Activated T-cell treated with anti-CD3 and anti-CD28 coated beads, Interleukin-2, amount 50 U/mL, for 48 hours (primary cell): ENCODE data around the gene SPEM2.

Experiments
- DNase-seq, 2 experiments: peaks; one replicate each; pipeline ENCODE4 v3.0.0-alpha.2; 2020

The SPEM2 gene

DNA sequence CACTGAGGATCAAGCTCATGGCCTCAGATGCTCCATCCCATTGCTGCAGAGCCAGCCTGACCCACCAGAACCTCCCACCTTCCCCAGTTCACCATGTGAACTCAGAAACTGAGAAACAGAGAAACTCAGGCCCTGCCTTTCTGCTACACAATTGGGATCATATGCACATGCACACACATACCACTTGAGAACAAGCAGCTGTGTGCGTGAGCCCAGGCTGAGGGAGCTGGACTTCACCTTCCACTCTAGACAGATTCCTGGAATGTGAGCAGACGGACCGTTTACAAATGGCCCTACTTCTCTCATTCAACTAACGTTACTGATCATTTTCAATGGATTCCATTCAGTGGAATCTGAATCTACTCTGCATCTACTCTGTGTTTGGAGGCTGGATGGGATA lies 1.7 kb upstream of the SPEM2 start:
- no peak for DNase-seq

DNA sequence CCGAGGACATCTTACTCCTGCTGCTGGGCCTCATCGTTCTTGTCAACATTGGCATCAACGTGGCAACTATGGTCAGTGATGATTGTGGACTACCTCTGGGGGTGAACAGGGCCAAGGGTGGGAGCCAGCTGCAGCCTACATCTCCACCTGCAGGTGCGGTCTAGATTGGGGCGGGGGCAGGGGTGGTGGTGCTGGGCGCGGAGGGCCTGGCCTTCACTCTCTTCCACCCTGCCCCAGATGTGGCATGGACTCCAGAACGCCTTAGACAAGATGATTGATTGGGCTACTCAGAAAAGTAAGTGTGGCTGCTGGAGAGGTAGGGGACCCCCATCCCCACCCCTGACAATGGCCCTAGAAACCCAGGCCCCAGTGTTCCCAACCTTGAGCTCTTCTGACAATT lies 340 bp downstream of the SPEM2 start:
- no peak for DNase-seq

DNA sequence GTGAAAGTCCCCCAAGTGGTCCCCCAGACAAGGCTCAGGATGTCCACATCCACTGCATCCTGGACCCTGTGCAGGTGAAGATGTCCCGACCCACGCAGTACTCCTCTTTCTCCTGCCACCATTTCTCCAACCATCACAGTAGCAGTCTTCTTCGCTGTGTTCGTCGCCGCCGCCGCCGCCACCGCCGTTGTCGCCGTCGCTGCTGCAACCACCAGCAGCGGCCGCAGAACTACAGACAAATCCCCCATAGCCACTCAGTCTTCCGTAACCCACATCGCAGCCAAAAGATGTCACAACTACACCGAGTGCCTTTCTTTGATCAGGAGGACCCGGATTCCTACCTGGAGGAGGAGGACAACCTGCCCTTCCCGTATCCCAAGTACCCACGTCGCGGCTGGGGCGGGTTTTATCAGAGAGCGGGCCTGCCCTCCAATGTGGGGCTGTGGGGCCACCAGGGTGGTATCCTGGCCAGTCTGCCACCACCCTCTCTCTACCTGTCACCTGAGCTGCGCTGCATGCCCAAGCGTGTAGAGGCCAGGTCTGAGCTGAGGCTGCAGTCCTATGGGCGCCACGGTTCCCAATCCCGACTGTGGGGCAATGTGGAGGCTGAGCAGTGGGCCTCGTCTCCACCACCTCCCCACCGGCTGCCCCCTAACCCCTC lies 917 bp downstream of the SPEM2 start:
- DNase-seq = no peak

DNA sequence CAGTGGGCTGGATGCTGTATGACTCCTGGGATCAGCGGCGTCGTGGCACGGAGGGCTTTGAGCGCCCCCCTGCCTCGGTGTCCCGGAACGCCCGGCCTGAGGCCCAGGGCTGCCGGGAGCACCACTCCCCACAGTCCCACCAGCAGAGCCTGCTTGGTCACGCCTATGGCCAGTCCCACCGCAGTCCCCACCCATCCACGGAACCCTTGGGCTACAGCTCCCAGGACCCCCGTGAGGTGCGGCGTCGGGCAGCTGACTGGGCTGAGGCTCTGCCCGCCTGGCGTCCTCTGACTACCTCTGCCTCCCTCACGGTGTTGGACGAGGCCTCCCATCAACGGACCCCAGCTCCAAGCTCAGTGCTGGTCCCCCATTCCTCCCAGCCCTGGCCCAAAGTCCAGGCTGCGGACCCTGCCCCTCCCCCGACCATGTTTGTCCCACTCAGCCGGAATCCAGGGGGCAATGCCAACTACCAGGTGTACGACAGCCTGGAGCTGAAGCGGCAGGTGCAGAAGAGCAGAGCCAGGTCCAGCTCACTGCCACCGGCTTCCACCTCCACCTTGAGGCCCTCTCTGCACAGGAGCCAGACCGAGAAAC lies 1.6 kb downstream of the SPEM2 start:
- no peak for DNase-seq

DNA sequence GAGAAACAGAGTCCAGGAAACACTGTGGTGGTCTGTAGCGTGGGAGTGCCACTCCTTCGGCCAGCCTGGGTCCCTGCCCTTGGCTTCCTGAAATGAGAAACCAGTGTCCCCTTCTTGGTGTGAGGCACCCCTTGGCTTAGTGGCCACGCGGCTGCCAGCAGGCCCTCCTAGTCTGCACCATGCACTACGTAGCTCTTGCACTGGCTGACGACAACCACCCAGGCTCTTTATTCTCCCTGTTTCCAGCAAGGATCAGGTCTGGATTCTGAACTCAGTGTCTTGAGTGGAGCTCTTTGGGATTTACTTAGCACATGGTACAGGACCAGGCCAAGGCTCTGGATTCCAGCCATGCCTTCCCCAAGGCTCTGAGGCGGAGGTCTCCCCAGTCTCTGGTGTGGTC lies 2.1 kb downstream of the SPEM2 start:
- no peak for DNase-seq

DNA sequence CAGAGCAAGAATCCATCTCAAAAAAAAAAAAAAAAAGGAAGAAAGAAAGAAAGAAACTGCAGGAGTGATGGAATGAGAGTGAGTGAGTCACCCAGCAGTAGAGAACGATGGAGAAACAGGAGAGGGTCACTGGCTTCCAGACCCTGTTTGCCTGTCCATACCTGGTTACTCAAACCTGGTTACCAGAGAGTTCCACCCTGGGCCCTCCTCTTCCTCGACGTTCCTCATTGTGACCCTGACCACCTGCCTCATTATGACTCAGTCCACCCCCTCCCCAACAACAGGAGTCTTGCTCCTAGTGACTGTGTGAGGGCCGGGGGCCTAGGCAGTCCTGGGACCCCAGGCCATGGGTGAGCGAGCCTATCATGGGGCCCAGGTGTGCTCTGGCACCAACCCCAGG lies 3.1 kb downstream of the SPEM2 start, which contains the start of gene SPEM3:
Gene SPEM3 (plus strand): TSS at position 301 of the 400 bp plus-strand sequence. CDS start 46 bp downstream, at position 347.
- no peak for DNase-seq

DNA sequence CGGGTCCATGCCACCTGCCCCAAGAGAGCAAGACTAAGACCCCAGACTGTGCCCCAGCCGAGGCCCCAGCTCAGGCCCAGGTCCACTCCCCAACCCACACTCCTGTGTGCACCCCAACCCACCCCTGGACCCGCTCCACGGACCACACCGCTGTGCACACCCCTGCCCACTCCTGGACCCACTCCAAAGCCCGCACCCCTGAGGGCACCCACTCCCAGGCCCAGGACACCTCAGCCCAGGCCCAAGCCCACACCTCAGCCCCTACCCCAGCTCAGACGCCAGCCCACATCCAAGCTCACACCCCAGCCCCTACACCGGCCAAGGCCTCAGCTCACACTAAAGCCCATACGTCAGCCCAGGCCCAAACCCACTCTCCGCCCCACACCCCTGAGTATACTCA lies 4.3 kb downstream of the SPEM2 start:
- DNase-seq = no peak

DNA sequence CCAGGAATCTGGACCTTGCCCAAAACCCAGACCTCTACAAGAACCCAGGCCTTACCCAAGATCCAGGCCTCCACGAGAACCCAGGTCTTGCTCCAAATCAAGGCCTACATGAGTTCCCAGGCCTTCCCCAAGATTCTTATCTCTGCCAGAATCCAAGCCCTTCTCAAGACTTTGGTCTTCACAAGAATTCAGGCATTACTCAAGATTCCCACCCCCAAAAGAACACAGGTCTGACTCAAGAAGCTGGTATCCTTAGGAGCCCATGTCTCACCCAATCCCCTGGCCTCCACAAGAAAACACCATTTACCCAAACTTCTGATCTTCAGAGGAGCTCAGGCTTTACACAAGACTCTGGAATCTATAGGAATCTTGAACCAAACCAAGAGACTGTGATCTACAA lies 5.8 kb downstream of the SPEM2 start:
- no peak for DNase-seq

DNA sequence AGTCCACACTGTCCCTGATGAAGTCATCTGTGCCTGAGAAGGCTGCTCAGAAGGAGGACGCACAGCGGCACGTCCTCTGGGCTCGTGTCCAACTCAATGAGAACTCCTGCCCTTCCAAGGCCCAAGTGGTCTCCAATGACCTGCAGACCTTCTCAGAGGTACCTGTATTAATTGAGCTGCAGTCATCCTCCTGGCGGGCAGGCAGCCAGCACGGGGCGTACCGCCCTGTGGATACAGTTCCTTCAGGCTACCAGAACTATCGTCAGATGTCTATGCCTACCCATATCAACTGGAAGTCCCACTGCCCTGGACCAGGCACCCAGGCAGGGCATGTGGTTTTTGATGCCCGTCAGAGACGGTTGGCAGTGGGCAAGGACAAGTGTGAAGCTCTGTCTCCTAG lies 6.9 kb downstream of the SPEM2 start:
- DNase-seq = no peak

DNA sequence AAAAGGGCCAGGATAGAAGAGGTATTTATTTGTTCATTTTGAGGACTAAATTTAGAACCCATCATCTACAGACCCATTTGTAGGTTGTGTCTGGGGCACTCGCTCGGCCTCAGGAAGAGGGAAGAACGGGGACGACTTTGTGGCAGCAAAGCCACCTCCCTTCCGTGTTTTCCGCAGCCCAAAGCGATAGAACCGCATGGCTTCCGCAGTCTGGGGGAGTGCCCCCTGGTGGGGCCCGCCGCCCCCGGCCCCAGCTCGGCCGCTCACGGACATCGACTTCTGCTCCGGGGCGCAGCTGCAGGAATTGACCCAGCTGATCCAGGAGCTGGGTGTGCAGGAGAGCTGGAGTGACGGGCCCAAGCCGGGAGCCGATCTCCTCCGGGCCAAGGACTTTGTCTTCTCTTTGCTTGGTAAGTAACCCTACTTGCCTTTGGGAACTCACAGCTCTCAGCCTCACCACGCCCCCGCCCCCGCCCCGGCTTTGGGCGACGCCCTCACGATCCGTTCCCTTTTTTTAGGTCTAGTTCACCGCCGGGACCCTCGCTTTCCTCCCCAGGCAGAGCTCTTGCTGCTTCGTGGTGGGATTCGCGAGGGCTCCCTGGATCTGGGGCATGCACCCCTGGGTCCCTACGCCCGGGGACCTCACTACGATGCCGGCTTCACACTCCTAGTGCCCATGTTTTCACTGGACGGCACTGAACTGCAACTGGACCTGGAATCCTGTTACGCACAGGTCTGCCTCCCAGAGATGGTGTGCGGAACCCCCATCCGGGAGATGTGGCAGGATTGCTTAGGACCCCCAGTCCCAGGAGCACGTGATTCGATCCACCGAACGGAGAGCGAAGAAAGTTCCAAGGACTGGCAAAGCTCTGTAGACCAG lies 10.5 kb downstream of the SPEM2 start:
- DNase-seq = peak; percentile 81 to 83

DNA sequence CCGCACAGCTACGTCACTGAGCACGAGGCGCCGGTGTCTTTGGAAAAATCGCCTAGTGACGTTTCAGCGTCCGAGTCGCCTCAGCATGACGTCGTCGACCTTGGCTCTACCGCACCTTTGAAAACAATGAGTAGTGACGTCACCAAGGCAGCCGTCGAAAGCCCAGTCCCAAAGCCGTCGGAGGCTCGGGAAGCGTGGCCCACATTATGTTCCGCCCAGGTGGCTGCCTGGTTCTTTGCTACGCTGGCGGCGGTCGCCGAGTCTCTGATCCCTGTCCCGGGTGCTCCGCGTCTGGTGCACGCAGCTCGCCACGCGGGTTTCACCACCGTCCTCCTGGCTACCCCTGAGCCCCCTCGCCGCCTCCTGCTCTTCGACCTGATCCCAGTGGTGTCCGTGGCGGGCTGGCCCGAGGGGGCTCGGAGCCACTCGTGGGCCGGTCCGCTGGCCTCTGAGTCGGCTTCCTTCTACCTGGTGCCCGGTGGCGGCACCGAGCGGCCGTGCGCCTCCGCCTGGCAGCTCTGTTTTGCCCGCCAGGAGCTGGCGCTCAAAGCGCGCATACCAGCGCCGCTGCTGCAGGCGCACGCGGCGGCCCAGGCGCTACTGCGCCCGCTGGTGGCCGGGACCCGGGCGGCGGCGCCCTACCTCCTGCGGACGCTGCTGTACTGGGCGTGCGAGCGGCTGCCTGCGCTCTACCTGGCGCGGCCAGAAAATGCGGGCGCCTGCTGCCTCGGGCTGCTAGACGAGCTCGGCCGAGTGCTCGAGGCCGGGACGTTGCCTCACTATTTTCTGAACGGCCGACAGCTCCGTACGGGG lies 11.3 kb downstream of the SPEM2 start:
- DNase-seq = peak; percentile 82 to 91

DNA sequence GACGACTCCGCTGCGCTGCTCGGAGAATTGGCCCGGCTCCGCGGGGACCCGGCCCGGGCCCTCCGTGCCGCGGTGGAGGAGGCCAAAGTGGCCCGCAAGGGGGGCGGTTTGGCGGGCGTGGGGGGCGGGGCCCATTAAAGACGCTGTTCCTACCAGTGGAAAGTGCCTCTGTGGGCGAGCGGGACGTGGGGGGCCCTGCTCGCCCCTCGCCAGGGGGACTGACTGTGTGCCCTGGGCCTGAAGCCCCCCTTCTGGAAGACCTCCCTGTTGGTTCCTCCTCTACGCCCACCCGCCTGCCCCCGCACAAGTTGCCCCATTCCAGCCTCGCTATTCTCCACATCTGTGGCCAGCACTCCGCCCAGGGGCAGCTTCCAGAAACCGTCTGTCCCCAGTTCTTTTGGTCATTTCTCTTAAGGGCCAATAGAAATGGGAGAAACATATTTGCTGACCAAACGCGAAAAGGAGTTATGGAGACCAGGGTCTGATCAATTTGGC lies 12.0 kb downstream of the SPEM2 start:
- DNase-seq = no peak

DNA sequence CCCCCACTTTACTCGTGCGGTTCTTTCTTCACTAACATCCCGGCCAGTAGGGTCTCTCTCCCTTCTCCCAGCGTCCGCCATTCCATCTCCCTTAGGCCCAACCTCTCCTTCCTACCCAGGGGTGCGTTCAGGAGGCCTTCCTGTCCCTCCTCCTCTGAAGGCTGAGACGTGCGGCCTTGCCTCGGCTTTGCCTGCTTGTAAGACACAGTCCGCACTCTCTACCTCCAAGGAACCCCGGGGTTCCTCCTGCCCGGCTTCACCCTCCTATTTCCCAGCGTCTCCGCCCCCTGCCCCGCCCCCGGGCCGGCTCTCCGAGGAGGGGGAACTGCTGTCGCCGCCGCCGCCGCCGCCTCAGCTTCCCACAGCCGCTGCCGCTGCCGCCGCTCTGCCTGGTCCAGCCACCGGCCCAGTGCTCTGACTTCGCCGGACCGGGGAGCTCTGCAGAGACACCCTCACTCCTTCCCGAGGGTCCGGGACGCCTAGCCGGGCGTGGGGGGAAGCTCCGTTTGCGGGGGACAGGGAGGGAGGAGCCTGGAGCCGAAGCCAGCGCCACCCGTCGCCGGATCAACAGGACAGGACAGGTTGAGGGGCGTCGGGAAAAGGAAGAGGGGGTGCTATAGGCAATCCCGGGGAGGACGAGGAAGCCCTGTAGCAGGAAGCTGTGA lies 12.7 kb downstream of the SPEM2 start:
- peak; percentile 72 to 79 for DNase-seq

DNA sequence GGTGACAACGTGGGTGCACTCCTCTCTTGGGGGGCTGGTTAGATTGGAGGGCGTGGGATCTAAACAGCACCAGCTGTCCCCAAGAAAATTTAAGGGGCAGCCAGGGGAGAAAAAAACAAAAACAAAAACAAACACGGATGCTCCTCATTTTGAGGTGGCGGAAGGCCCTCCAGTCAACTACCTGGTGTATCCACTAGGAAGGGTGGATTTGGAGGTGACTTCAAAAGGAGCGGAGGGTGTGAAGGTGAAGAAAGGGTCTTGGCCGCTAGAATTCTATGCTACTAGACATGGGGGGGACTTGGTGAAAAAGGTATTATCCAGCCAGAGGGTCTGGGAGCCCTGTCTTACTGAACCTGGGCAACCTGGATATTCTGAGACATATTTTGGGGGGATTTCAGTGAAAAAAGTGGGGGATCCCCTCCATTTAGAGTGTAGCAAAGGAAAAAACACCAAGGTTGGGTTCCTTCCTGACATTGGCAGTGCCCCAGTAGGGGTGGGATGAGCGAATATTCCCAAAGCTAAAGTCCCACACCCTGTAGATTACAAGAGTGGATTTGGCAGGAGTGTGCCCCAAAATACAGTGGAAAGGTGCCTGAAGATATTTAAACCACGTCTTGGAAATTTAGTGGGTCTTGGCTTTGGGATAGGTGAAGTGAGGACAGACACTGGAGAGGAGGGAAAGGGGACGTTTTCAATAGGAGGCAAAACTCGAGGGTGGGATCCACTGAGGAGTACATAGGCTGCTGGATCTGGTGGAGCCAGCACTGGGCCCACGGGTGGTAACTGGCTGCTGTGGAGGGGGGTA lies 13.4 kb downstream of the SPEM2 start:
- no peak for DNase-seq

DNA sequence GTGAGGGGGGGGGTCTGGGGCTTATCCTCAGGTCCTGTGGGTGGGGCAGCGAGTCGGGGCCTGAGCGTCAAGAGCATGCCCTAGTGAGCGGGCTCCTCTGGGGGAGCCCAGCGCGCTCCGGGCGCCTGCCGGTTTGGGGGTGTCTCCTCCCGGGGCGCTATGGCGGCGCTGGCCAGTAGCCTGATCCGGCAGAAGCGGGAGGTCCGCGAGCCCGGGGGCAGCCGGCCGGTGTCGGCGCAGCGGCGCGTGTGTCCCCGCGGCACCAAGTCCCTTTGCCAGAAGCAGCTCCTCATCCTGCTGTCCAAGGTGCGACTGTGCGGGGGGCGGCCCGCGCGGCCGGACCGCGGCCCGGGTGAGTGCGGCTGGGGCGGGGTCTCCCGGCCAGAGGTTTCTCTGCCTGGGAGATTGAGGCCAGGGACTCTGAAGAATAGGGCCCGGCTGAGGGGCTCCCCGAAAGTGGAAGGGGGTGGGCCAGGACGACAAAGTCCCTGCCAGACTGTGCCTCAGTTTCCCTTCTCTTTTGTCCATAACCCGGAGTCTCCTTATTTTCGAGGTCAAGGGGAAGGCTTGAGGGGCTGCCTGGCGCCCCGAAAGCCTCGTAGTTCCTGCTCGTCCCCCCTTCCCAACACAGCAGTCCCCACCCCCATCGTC lies 14.2 kb downstream of the SPEM2 start, which contains the start of gene FGF11:
Gene FGF11 (plus strand): TSS at position 51 of the 651 bp plus-strand sequence. CDS start 109 bp downstream, at position 160.
- DNase-seq = peak; percentile 31 to 40

DNA sequence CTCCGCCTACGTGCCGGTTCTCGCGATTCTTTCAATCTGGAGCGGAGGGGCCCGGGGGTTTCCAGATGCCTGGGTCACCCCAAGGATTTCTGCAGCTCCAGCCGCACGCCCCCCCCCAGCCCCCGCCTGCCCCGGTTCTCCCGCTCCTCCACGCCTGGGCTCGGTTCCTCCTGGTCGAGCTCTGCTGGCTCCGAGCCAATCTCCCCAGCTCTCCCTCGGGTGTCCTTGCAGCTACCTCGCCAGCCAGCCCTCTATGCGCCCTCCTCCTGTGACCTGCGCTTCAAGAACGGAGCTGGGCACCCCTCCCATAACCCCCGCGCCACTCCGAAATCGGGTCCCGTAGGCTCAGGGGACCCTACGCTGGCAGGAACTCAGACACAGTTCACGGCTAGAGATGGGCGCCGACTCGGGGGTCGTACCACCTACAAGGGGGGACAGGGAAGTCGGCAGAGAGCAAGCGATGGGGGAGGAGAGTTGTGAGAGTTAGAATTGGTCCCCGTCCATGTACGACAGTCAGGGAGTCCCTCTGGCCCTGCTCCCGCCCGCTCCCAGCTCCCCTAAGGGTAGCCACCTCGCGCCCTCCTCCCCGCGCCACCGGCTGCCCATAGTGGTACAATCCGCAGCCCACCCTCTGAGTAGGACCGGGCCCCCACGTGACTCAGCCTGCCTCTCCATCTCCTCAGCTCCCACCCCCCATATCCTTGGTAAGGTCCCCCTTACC lies 14.9 kb downstream of the SPEM2 start:
- peak; percentile 60 to 68 for DNase-seq

DNA sequence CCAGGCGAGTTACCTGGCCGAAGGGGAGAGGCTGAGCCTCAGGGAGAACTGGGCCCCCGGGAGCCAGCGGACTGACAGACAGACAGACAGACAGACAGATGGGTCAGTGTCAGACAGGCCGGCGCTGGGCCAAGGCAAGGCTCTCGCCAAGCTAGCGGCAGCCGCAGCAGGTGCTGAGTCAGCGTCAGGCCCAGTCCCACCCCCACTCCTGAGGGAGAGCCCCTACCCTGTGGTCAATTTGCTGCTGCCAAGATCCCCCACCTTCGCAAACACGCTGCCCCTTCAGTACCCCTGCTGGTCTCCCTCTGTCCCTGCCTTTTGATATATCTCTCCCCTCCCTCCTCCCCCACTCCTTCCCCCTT lies 15.4 kb downstream of the SPEM2 start:
- peak; percentile 39 to 58 for DNase-seq

DNA sequence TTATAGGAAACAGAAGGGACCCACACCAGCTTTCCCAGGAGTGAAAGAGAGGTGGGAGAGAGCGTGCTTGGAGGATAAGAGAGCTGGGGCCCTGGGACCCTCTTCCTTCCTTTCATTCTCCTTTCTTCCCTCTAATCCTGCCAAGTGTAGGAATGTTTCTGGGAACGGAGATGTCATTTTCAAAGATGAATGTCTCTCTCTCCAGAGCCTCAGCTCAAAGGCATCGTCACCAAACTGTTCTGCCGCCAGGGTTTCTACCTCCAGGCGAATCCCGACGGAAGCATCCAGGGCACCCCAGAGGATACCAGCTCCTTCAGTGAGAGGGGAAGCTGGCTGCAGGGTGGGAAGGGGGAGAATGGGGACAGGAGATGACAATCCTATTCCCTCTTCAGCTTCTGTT lies 15.8 kb downstream of the SPEM2 start:
- no peak for DNase-seq

DNA sequence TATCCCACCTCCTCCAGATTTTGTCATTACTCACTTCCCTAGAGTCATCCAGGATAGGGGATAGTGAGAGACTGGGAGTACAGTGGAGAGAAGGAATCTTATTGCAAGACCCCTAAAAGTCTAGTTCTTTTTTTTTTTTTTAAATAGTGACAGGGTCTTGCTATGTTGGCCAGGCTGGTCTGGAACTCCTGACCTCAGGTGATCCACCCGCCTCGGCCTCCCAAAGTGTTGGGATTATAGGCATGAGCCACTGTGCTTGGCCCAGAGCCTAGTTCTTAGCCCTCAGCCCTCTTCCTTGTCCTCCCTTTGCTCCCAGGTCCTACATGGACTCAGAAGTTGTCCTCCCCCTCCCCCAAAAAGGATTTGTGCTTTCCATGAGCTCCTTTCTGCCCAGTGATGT lies 16.7 kb downstream of the SPEM2 start:
- no peak for DNase-seq
